GM03348 (cell line): ENCODE results near the gene GMPPA.
A peak's percentile ranks its signal among the peaks of the same experiment; 100 is the strongest.

Experiments used
- DNase-seq: peaks from one replicate; pipeline ENCODE4 v3.0.0; 2012; ENCODE audit warnings: low spot score

The GMPPA gene

DNA sequence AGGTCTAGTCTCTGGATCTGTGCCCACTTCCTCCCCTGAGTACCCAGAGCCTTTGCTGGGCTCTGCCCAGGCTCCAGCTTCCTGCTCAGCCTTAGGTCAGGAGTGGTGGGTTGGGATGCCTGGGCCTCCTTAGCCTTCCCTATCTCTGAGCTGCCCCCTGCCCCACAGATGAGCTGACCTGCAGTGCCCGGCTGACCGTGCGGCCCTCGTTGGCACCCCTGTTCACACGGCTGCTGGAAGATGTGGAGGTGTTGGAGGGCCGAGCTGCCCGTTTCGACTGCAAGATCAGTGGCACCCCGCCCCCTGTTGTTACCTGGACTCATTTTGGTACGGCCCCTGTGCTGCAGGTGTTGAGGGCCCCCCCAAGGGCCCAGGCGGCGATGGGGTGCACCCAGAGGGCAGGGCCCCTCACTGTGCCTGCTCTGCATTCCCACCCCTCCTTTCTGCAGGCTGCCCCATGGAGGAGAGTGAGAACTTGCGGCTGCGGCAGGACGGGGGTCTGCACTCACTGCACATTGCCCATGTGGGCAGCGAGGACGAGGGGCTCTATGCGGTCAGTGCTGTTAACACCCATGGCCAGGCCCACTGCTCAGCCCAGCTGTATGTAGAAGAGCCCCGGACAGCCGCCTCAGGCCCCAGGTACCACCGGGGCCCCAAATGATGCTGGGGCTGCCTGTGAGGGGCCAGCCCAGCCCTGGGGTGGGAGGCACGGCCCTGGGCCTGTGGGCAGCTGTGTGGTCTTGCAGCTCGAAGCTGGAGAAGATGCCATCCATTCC, 30.1 kb upstream of the GMPPA start:
- no peak for DNase-seq

DNA sequence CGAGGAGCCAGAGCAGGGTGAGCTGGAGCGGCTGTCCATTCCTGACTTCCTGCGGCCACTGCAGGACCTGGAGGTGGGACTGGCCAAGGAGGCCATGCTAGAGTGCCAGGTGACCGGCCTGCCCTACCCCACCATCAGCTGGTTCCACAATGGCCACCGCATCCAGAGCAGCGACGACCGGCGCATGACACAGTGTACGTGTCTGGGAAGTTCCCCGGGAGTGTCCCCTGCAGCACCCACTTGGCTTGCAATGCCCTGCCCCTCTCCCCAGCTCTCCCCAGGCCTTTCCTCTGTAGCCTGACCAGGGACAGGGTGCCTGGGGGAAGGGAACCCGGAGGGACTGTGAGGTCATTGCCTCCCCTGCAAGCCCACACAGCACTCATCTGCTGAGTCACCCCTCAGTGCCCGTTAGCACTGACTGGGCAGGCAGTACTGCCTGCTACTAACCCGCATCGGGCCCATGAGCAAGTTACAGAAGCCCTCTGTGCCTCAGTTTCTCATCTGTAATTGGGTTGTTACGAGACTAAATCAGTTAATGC, 29.4 kb upstream of the GMPPA start:
- peak; percentile 83 for DNase-seq

DNA sequence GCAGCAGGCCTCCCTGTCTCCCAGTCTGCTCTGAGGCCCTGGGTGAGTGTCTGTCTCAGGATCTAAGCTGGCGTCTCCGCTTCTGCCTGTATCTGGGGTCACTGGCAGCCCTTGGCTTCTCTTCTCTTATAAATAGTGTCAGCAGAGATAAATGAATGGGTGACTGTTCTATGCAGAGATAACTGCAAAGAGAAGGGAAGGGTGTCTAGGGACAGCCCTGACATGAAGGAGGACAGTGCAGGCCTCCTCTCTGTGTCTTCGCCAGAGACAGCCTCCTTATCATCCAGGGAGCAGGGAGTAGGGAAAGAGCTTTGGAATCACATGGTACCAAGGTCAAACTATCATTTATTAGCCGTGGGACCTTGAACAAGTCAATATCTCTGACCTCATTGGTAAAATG, 28.3 kb upstream of the GMPPA start:
- no peak for DNase-seq

DNA sequence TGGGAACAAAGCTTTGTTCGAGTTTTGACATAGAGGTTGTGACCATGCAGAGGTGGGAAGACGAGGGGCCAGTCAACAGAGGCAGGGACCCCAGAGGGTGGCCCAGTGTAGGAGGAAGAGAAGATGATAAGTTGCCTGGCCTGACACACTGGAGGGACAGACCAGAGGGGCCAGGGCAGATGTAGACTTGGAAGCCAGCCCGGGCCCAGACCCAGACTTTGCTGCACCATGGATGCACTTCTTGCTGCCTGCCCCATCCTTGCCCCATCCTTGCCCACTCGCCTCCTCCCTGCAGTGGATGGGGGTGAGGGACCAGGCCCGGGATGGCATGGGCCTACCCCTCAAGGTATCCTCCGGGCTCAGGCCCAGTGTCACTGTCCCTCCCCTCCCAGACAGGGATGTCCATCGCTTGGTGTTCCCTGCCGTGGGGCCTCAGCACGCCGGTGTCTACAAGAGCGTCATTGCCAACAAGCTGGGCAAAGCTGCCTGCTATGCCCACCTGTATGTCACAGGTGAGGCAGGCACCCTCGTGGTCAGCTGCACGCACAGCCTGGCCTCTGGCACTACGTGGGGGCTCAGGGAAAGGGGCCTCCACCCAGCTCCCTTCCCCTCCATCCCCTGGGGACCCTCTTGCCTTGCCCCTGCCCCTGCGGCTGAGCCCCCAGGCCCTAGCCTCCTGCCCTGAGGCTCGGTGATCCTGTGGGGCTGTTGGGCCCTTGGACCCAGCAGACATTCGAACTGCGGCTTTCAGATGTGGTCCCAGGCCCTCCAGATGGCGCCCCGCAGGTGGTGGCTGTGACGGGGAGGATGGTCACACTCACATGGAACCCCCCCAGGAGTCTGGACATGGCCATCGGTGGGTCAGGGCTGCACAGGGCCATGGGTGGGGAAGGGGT, 27.0 kb upstream of the GMPPA start:
- DNase-seq, result no peak

DNA sequence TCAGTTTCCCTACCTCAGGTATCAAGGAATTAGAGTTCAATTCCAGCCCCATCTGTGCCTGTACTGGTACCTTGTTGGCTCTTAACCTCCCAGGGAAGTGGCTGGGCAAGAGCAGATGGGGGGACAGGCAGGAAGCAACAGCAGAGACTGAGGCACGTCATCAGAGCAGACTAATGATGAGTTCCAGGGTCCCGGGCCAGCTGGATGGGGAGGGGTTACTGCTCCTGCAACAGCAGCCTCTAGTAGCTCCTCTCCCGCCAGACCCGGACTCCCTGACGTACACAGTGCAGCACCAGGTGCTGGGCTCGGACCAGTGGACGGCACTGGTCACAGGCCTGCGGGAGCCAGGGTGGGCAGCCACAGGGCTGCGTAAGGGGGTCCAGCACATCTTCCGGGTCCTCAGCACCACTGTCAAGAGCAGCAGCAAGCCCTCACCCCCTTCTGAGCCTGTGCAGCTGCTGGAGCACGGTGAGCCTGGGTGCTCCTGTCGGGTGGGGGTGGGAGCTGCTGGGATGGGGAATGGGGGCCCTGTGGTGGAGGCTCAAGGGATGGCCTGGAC, 26.0 kb upstream of the GMPPA start:
- DNase-seq, result no peak

DNA sequence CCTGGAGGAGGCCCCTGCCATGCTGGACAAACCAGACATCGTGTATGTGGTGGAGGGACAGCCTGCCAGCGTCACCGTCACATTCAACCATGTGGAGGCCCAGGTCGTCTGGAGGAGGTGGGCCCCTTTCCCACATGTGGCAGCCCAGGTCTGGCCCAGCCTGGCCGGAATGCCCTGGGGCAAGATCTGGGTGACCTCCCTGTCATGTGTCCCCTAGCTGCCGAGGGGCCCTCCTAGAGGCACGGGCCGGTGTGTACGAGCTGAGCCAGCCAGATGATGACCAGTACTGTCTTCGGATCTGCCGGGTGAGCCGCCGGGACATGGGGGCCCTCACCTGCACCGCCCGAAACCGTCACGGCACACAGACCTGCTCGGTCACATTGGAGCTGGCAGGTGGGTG, 25.2 kb upstream of the GMPPA start:
- DNase-seq, result no peak

DNA sequence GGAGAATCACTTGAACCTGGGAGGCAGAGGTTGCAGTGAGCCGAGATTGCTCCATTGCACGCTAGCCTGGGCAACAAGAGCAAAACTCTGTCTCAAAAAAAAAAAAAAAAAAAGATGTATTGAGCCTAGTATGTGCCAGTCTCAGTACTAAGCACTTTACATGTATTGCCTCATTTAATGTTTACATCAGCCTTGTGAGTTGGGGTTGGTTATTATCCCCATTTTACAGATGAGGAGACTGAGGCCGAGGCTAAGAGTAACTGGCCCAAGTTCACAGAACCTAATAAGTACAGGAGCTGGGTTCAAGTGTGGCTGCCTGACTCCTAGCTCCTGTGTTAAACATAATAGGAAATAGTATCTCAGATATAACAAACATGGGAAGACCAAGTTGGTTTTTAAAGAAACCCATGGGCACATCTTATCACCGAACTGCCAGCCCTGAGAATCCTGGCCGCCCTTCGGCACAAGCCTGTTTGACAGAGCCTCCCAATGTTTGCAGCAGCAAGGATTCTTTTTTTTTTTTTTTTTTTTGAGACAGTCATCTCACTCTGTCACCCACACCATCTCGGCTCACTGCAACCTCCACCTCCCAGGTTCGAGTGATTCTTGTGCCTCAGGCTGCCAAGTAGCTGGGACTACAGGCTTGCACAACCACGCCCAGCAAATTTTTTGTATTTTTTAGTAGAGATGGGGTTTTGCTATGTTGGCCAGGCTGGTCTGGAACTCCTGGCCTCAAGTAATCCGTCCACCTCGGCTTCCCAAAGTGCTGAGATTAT, 24.2 kb upstream of the GMPPA start:
- DNase-seq, result no peak

DNA sequence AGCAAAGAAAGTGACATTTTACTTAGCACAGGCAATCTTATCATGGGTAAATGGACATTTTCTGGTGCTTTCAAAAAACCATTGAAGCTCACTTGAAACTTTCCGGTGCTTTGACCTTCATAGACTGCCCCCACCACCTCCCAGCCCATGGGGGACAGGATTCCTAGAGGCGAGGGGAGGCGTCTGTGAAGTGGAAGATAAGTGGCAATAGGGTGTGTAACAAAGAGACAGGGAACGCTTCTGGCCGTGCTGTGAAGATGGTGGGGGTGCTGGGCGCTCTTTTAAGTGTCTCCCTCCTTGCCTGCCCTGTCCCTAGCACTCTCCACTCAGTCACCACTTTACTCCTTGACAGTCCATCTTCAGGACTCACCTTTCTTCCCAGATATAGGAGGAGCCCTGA, 23.4 kb upstream of the GMPPA start:
- no peak for DNase-seq

DNA sequence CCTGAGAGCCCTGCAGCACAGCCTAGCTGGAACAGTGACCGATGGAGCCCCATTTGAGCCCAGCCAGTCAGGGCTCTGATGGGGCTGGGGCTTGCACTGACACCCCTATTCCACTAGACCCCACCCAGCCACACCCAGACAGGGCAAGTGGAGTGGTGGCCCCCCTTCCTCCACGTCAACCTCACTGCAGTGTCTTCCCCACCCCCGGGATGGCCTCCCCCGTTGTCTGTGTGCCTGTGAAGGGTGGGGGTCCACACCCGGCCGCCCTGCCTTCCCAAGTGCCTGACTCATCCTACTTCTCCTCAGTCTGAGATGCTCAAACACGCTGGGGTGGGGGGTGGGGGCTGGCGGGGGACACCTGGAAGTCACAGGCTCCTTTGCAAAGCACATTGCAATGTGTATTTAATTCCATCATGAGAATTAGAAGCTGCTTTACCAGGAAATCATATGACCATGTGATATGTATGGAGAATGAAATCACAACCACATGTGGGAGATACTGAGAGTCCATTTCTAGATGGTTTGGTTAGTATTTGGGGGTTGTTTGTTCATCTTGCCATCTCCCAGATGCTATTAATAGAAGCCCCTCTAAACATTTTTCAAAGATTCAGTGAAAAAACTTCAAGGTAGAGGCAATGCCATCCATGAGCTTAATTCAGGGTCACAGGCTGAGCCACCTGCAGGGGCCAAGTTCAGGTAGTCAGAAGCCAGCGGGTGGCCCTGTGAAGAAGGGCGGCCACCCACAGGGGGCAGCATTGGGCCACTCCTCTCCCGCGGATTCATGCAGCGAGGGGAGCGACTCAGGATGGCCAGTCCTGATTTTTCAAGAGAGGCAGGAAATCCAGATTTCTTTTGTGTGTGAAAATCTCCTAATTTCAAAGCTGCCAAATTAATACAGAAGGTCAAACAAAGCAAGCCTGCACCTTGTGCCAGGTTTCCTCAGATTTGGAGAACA, 22.7 kb upstream of the GMPPA start:
- DNase-seq, result peak; percentile 88

DNA sequence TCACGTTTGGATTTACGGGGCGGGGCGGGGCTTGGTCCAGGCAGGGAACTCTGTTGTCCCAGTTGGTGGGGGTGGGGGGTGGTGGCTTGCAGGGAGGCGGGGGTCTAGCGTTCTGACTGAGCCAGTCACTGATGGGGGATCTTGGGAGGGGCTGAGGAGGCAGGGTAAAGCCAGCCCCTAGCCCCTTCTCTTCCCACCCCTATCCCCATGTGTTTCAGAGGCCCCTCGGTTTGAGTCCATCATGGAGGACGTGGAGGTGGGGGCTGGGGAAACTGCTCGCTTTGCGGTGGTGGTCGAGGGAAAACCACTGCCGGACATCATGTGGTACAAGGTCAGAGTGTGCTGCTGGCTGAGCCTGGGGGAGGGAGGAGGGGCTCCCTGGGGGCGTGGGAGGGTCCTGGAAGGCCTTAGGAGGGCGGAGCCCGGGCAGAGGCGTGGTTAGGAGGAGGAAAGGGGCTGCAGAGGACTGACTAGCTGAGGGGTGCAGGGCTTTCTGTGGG, 22.0 kb upstream of the GMPPA start:
- DNase-seq, result no peak

DNA sequence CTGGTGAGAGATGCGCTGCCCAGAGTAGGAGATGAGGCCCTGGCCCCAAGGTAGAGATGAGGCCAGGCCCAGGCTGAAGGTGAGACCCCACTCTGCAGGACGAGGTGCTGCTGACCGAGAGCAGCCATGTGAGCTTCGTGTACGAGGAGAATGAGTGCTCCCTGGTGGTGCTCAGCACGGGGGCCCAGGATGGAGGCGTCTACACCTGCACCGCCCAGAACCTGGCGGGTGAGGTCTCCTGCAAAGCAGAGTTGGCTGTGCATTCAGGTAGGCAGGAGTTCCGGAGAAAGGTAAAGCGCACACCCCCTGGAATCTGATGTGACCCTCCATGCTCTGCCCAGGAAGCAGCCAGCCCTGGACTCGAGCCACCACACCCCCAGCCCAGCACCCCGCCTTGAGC, 21.5 kb upstream of the GMPPA start:
- DNase-seq, result no peak

DNA sequence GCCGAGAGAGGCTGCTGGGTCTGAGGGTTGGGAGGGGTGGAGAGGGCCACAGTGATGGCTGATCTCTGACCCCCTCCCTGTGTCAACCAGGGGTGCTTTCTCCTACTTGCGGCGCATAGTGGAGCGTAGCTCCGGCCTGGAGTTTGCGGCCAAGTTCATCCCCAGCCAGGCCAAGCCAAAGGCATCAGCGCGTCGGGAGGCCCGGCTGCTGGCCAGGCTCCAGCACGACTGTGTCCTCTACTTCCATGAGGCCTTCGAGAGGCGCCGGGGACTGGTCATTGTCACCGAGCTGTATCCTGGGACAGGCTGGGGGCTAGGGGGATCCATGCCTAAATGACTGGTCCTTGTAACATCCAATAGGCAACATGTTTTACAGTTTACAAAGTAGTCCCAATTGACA, 20.9 kb upstream of the GMPPA start:
- DNase-seq, result no peak

DNA sequence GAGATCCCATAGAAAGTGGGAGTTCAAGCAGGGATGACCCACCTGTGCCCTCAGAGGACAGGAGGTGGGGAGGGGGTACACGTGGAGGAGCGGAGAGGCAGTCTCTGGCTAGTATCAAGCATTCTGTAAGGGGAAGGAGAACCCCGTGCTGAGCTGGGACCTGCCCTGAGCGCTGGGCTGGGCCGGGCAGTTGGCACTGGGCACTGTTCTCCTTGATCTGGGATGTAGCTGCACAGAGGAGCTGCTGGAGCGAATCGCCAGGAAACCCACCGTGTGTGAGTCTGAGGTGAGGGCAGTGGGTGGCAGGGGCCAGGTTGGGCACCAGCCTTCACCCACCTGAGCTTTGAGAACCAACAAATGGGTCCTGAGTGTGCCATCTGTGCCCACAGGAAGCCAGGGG, 19.8 kb upstream of the GMPPA start:
- DNase-seq, result no peak

DNA sequence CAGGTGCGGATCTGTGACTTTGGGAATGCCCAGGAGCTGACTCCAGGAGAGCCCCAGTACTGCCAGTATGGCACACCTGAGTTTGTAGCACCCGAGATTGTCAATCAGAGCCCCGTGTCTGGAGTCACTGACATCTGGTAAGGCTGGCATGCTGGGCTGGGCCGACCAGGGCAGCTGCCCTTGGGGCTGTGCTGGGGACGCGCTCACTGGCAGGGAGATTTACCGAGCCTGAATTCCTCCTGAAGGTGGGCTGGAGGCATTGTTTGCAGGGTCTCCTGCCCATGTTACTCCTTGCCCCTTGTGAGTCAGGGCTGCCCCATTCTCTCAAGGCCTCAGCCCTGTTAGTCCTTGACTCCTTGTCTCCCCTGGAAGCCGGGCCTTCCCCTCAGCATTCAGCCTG, 18.7 kb upstream of the GMPPA start:
- DNase-seq, result no peak

DNA sequence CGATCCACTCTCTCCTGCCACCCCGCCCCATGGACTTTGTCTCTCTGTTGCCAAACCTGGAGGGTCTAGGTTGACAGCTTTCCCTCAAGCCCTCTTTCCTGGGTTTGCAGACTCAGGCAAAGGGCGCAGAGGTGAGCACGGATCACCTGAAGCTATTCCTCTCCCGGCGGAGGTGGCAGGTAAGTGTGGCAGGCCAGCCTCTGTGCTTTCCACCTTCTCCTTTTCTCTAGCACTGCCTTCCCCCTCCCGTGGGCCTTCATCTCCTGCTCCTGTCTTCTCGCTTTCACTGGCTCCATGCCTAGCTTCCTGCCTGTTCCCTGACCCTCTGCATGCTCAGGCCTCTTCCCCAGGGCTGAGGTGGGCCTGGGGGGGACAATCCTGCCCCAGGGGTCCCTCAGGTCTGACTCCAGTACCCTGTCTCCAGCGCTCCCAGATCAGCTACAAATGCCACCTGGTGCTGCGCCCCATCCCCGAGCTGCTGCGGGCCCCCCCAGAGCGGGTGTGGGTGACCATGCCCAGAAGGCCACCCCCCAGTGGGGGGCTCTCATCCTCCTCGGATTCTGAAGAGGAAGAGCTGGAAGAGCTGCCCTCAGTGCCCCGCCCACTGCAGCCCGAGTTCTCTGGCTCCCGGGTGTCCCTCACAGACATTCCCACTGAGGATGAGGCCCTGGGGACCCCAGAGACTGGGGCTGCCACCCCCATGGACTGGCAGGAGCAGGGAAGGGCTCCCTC, 15.9 kb upstream of the GMPPA start:
- DNase-seq, result no peak

DNA sequence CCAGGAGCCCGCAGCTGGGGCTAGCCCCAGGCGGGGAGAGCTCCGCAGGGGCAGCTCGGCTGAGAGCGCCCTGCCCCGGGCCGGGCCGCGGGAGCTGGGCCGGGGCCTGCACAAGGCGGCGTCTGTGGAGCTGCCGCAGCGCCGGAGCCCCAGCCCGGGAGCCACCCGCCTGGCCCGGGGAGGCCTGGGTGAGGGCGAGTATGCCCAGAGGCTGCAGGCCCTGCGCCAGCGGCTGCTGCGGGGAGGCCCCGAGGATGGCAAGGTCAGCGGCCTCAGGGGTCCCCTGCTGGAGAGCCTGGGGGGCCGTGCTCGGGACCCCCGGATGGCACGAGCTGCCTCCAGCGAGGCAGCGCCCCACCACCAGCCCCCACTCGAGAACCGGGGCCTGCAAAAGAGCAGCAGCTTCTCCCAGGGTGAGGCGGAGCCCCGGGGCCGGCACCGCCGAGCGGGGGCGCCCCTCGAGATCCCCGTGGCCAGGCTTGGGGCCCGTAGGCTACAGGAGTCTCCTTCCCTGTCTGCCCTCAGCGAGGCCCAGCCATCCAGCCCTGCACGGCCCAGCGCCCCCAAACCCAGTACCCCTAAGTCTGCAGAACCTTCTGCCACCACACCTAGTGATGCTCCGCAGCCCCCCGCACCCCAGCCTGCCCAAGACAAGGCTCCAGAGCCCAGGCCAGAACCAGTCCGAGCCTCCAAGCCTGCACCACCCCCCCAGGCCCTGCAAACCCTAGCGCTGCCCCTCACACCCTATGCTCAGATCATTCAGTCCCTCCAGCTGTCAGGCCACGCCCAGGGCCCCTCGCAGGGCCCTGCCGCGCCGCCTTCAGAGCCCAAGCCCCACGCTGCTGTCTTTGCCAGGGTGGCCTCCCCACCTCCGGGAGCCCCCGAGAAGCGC, 15.0 kb upstream of the GMPPA start:
- DNase-seq, result no peak

DNA sequence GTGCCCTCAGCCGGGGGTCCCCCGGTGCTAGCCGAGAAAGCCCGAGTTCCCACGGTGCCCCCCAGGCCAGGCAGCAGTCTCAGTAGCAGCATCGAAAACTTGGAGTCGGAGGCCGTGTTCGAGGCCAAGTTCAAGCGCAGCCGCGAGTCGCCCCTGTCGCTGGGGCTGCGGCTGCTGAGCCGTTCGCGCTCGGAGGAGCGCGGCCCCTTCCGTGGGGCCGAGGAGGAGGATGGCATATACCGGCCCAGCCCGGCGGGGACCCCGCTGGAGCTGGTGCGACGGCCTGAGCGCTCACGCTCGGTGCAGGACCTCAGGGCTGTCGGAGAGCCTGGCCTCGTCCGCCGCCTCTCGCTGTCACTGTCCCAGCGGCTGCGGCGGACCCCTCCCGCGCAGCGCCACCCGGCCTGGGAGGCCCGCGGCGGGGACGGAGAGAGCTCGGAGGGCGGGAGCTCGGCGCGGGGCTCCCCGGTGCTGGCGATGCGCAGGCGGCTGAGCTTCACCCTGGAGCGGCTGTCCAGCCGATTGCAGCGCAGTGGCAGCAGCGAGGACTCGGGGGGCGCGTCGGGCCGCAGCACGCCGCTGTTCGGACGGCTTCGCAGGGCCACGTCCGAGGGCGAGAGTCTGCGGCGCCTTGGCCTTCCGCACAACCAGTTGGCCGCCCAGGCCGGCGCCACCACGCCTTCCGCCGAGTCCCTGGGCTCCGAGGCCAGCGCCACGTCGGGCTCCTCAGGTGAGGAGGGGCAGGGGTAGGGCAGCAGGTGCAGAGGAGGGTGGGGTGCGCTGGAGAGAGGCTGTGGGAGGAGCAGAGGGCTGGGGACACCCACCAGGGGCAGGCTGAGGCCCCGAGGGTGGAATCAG, 14.1 kb upstream of the GMPPA start:
- DNase-seq, result no peak

DNA sequence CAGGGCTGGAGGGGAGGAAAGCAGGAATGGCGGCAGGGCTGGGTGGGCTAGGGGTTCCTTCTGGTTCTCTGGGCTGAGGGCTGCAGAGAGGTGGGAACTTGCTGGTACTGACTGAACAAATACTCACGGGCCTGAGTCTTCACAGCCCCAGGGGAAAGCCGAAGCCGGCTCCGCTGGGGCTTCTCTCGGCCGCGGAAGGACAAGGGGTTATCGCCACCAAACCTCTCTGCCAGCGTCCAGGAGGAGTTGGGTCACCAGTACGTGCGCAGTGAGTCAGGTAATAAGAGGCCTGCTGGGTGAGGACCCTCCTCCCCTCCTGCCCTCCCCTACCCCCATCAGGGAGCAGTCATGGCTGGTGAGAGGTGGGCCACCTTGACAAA, 13.5 kb upstream of the GMPPA start:
- DNase-seq, result no peak
